HG02973 (cell line): ENCODE measurements around the gene EEIG1.

ENCODE experiments used
- ATAC-seq: cut with Tn5 transposase; IDR thresholded peaks from one replicate; pipeline ENCODE4 v1.9.1; 2021; ENCODE audit warnings: moderate library complexity; ENCODE audit not compliant: unreplicated experiment

EEIG1 gene

GRCh38 chr9:128001779-128002298 lies 21.1 kb upstream of the EEIG1 start:
- ATAC-seq = no peak

GRCh38 chr9:128001151-128001778 lies 20.5 kb upstream of the EEIG1 start:
- ATAC-seq = no peak

- ATAC-seq = no peak
Observed at GRCh38 chr9:127999461-127999860, 18.7 kb upstream of the EEIG1 start.

- ATAC-seq = no peak
Observed at GRCh38 chr9:127993721-127994120, 12.9 kb upstream of the EEIG1 start.

- ATAC-seq = no peak
Observed at GRCh38 chr9:127991757-127992274, 11.0 kb upstream of the EEIG1 start.

GRCh38 chr9:127991017-127991756 lies 10.4 kb upstream of the EEIG1 start:
- no peak for ATAC-seq

GRCh38 chr9:127990554-127990953 lies 9.8 kb upstream of the EEIG1 start:
- ATAC-seq = no peak

GRCh38 chr9:127989094-127989493 lies 8.3 kb upstream of the EEIG1 start:
- no peak for ATAC-seq

GRCh38 chr9:127987103-127987614 lies 6.4 kb upstream of the EEIG1 start:
- no peak for ATAC-seq

GRCh38 chr9:127985011-127985410 lies 4.2 kb upstream of the EEIG1 start:
- ATAC-seq = no peak

GRCh38 chr9:127983847-127984289 lies 3.1 kb upstream of the EEIG1 start:
- ATAC-seq = no peak

- ATAC-seq = no peak
Observed at GRCh38 chr9:127982912-127983311, 2.1 kb upstream of the EEIG1 start.

- ATAC-seq = no peak
Observed at GRCh38 chr9:127981559-127982121, 851 bp upstream of the EEIG1 start.

- peak; percentile 25 for ATAC-seq
Observed at GRCh38 chr9:127980060-127980705, 606 bp downstream of the EEIG1 start.

GRCh38 chr9:127979333-127980059 lies 1.3 kb downstream of the EEIG1 start:
- ATAC-seq = no peak

- ATAC-seq = no peak
Observed at GRCh38 chr9:127979015-127979332, 1.8 kb downstream of the EEIG1 start.

- ATAC-seq = no peak
Observed at GRCh38 chr9:127977884-127978647, 2.7 kb downstream of the EEIG1 start.

- no peak for ATAC-seq
Observed at GRCh38 chr9:127977009-127977883, 3.5 kb downstream of the EEIG1 start.

- ATAC-seq = no peak
Observed at GRCh38 chr9:127976498-127976897, 4.3 kb downstream of the EEIG1 start.
